GM21526 (cell line): ENCODE measurements around the gene MRTFB.
A peak's percentile ranks its signal among the peaks of the same experiment; 100 is the strongest.

Source experiments
- ATAC-seq: cut with Tn5 transposase; IDR thresholded peaks from one replicate; pipeline ENCODE4 v1.9.1; 2021; ENCODE audit warnings: moderate library complexity; ENCODE audit not compliant: unreplicated experiment, low FRiP score

MRTFB gene

DNA sequence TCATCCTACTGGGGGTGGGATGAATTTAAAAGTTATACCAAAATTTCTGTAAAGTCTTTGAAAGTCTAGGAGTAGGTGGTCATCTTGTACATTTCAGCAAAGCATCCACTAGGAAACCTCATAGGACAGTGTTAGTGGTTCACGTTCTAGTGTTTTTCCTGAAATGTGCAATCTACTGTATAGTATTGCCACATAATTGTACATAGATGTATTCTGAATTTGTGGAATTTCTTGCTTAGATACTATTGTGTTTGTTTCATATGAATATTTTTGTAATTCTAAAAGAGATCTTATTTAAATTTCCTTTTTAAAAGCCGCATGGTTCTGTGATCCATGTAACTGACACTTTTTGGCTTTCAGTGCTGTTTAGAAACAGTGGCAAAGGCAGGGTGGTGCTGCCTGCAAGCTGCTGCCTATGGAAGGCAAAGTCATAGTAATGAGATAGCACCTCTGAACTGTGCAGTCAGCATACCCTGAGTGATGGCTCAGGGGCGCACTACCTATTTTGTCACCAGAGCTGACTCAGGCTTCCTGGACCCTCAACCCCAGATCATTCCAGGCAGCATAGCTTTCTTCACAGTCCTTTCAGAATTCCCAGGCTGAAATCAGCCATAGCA lies 193.3 kb downstream of the MRTFB start:
- no peak for ATAC-seq

- ATAC-seq: no peak
These were observed 197.0 kb downstream of the MRTFB start for GRCh38 chr16:14268073-14268472.

- ATAC-seq: no peak
These were observed 204.8 kb downstream of the MRTFB start for GRCh38 chr16:14275934-14276333.

GRCh38 chr16:14278749-14279148 lies 207.6 kb downstream of the MRTFB start:
- no peak for ATAC-seq

DNA sequence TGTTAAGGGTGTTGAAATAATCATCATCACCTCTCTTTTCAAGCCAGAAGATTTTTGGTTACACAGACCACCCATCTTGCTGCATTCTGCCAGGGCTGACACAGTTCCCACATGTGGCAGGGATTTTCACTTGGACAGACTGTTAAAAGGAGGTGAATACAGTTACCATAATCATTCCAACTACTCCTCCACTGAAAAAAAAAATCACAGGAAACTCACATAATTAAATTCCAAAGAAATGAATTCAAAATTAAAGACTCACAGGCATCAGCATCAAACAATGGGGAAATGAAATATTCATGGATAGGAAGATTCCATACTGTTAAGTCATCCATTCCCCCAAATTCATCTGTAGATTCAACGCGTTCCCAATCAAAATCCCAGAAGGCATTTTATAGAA lies 209.4 kb downstream of the MRTFB start:
- no peak for ATAC-seq

DNA sequence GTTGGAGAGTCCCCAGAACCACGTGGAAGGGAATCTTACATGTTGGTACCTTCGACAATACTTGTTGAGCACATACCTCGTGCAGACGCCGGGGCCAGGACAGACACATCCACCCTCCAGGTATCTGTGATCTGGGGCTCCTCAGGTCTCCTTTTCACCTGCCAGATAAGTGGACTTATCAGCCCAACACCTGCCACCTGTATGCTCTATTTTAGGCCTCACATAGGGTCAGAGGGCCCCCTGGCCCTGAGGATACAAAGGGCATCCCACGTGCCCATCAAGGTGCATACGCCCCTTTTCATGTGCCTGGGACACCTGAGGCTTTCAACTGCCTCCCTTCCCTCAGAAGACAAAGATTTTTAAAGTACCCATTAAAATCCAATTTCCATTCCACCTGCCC lies 212.7 kb downstream of the MRTFB start:
- no peak for ATAC-seq

DNA sequence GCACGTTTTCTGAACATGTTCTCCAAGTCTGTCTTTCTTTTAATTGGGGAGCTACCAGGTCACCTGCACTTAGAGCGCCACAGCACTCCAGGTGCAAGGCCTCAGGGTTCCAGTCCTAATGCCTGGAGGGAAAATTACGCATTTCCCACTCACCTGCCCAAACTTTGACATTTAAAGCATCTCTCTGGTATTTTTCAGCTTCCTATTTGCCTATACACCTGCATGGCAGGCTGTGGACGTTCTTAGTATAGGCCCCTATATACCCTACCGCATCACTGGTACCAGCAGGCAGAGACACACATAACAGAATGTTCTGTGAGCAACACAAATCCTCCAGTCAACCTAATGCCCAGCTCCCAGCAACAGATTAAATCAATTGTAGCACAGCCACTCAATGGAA lies 213.3 kb downstream of the MRTFB start:
- no peak for ATAC-seq

DNA sequence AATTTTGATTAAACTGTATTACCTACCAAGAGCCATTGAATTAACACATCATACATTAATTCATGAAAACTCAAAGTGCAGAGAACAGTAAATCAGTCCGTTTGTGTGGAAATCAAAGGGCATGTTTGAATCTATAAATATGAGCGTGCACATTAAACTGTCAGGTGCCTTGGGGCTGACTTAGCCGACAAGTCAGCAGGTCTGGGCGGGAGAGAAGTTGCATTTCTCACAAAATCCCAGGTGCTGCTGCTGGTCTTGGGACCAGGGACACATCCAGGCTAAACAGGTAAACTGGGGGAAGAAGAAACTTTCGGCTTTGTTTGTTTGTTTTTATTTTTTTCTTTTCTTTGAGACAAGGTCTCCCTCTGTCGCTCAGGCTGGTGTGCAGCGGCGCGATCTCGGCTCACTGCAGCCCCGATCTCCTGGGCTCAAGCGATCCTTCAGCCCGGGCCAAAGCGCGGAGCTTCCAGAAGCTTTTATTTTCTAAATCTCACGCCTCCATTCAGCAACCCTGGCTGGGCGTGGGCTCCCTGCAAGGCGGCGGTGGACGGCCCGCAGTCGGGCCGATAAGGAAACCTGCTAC lies 213.9 kb downstream of the MRTFB start:
- ATAC-seq: peak; percentile 29

GRCh38 chr16:14285513-14286367 lies 214.6 kb downstream of the MRTFB start:
- peak; percentile 69 for ATAC-seq

DNA sequence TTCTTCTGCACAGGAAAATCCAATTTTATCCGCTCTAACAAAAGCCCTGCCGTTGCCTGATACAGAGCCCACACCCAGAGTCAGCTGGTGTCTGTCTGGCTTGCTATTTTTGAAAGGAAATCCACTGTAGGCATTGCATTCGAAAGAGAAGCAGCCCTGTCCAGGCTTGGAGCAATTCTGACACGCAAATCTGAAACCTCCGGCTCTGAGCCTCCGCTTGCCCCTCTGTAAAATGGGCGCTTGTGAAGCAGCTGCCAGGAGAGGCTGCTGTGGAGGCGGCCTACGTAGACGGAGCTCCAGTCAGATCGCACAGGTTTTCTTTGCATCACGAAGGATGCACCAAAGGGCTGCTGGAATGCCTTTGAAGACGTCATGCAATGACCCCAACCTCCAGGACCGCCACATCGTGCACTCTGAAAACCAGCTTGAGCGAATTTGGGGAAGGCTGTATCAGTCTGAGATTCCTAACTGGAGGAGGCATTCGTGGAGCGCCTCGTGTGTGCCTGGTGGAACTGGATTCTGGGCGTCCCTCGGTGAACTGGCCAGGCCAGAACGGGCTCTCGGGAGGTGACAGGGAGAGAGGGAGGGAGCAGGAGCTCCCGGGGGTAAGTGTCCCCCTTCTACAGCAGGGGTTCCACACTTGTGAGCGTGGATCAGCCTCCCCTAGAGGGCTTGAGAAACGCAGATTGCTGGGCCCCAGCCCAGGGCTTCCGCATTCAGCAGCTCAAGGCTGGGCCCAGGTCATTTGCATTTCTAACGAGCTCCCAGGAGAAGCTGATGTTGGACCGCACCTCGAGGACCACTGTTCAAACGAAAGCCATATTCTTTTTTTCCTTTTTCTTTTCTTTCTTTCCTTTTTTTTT lies 215.5 kb downstream of the MRTFB start:
- peak; percentile 30 for ATAC-seq

DNA sequence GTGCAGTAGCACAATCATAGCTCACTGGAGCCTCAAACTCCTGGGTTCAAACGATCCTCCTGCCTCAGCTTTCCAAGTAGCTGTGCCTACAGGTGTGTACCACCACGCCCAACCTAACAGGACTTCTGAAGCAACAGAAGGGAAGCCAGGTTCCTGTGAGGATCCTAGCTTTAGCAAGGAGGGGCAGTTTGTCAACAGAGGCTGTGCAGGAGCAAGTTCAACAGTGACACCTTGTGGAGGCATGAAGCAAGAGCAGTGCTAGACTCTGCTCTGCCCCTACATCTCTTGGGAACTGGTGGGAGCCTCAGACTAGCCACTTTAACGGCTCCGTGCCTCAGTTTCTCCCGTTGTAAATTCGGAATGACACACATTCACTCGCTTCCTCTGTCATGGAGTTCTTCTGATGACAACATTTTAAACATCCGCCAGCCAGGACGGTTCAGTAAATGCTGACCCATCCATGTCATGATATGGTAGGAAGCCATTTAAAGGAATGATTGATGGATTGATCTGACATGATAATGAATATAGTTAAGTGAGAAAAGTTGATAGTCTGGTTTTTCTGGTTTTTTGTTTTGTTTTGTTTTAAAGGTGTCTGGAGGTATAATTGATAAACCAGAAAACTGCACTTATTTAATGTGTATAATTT lies 218.7 kb downstream of the MRTFB start:
- ATAC-seq: no peak

GRCh38 chr16:14291286-14291685 lies 220.2 kb downstream of the MRTFB start:
- no peak for ATAC-seq

DNA sequence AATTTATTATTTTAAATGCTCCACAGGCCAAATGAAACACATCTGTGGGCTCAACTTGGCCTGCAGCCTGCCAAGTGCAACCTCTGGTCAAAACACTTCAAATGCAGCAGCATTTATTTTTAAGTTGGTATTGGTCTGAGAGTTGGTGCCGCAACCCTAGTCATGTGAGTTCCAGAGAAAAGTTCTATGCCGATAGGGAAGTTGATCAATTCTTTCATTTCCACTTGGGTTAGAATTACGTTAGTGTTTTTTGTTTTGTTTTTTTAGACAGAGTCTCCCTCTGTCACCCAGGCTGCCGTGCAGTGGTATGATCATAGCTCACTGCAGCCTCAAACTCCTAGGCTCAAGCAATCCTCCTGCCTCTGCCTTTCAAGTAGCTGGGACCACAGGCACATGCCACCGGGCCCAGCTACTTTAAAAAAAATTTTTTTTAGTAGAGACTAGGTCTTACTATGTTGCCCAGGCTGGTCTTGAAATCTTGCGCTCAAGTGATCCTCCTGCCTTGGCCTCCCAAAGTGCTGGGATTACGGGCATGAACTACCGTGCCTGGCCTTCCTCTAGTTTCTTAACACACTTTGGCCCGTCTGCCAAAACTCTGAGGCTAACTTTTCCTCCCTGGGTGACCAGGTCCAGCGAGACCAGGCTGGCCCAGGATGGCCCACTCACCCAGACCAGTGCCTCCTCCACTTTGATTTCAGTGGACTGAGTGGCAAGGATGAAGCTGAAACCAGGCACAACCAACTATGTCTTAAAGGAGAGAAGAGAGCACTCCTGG lies 221.1 kb downstream of the MRTFB start:
- ATAC-seq: no peak

- no peak for ATAC-seq
These were observed 225.5 kb downstream of the MRTFB start for GRCh38 chr16:14296663-14297062.

- ATAC-seq: no peak
These were observed 227.4 kb downstream of the MRTFB start for GRCh38 chr16:14298374-14299122.

DNA sequence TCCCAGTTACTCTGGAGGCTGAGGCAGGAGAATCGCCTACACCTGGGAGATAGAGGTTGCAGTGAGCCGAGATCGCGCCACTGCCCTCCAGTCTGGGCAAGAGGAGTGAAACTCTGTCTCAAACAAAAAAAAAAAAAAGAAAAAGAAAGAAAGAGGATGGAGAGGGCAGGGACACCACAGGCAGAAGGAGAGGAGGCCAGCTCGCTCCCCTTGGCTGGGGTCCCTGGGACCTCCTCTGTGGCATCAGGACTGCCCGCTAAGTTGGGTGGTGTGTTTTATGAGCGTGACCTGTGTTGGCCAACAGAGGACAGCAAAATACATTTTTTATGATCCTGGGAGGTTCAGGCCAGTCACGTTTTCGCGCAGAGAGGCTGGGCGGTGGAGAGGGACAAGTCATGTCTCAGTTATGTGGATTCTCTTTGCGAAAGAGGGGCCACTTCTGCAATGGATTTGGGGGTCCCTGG lies 229.6 kb downstream of the MRTFB start:
- no peak for ATAC-seq

- no peak for ATAC-seq
These were observed 230.3 kb downstream of the MRTFB start for GRCh38 chr16:14301169-14302030.

DNA sequence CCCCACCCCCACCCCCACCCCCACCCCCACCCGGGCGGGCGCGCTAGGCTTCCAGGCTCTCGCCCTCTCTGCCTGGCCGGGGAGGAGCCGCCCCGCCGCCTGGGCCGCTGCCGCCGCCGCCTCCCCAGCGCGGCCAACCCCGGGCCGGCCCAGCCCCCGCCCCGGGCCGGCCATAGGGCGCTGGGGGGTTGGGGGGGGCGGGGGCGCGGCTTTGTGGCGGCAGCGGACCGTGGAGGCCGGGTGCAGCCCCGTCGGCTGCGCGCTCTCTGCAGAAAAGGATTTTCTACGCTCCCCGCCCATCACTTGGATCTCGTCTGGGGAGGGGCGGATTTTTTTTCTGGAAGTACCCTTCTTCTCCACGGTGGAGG lies 230.9 kb downstream of the MRTFB start:
- ATAC-seq: peak; percentile 44
